SK-MEL-5 (cell line): ENCODE results near the gene CAMTA1. TPM values are rescaled to one million over a fixed set of nuclear protein-coding genes. Genes with fewer than 3 reads are reported as not detected.

Experiments used
- DNase-seq: peaks from one replicate; pipeline ENCODE4 v3.0.0-alpha.2; 2016; ENCODE audit warnings: low read depth, low spot score
- in situ Hi-C: cut with HindIII; loops from 2 replicates; pipeline ENCODE4 v1.10.0; 2016; ENCODE audit warnings: low sequenced_read_pairs, high pct_unique_total_duplicates, low pct_unique_long_range_greater_than_20kb
- total RNA-seq: library from RNA; depleted of rRNA; stranded (reverse); fragments of >200 nt; shearing (Covaris generic); gene quantifications from 2 replicates; pipeline ENCODE4 v1.2.3, GENCODE V29; 2014

CAMTA1 gene
- total RNA-seq, 1 experiment from 2014 or later = 47.4 TPM

DNA sequence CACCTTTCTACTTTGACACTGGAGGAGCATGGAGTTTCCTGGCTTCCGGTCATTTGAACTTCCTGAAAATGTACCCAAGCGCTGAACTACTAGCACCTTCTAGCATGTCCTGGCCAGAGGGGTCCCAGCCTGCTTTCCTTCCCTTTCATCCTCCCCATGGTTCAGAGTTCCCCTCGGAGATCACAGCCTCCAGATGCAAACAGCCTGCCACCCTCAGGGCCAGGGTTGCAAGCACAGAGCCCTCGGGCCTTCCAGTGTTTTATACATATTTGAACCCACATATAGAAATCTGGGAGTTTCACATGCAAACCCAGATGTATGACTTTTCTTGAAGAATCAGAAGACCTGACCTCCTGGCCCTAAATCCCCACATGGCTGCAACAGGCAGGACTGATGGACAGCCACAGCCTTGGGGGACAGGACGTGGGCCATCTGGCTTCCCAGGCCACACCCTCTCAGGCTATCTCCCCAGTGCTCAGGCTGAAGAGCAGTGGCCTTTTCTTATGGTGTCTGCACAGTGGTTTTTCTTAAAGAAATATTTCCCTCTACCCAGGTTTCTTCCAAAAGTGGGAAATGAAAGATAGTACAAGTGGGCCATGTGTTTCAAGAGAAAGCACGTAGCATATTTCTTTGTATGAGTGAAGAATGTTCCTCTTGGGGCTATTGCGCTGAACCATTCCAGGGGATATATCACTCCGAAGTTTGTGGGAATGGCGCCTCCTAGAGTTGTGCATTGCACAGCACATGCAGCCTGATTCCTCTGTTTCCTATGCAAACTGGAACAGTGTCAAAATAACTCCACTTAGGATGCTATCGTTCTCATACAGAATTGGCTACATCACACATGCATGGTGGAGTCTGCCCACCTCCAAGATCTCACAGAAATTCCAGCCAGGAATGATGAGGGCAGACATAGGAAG, 753.9 kb downstream of the CAMTA1 start:
- in situ Hi-C loops = no loop called here
- no peak for DNase-seq

DNA sequence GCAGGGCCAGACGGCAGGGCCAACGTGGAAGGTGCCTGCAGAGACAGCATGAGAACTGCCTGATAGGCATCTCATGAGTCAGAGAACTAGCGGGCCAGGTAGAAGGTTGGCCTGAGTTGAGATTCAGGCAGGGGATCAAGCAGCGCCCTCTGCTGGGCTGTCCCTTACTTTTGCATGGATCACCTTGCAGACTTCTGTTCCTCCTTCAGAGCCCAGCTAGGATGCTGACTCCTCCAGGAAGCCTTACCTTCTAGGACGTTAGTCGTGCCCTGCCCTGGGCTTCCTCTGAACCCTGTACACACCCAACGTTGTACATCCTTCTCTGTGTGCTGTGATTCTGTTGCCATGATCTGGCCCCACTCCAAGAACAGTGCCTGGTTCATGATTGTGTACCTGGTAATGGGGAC, 754.5 kb downstream of the CAMTA1 start:
- in situ Hi-C loops = no loop called here
- peak; percentile 52 for DNase-seq

DNA sequence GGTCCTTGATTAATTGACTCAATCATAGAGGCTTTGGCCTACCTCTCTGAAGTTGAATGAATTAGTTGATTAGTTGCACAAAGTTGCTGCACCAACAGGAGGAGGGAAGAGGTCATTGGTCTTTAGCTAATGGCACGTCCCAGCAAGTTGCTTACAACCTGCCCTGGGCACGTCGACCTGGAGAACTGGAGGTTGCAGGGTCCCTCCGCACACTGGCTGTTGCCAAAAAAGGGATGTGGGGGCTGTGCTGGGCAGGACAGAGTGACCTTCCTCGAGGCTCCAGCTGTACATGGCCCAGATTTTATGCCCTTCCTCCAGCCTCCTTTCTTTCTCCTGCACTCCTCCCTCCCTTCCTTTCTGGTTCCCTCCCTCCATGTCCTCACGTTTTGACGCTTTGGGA, 755.6 kb downstream of the CAMTA1 start:
- DNase-seq = no peak
- in situ Hi-C loops = no loop called here

DNA sequence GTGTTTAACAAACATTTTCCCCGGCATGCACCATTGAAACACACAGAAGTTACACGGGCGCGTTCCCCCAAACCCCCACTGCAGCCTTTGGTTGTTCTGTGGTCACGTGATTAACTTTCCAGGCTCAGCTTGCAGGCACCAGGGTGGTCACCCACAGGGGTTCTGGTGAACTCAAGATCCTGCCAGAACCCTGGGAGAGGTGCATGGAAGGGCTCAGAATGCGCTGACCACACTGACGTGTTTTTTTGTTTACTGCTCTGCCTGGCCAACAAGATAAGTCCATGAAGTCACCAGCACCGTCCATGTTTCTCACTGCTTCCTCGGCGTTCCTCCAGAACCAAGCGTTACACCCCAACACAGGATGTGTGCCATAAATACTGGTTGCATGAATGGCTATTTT, 756.4 kb downstream of the CAMTA1 start:
- in situ Hi-C loops = no loop called here

DNA sequence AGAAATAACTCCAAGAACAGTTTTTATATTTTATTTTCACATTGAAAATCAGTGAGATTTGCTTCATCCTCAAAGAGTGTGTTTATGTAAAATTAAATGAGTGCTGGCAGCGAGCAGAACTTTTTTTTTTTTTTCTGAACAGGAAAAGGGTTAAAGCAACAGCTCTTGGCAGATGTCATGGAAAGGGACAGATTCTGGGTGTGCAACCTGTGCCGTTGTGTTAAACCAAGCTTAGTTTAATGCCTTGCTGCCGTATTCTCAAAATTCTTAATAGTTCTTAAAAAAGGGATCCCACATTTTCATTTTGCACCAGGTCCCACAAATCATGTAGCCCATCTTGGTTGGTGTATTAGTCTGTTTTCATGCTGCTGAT, 758.5 kb downstream of the CAMTA1 start:
- in situ Hi-C loops = no loop called here
- DNase-seq = no peak

More for the DNA sequence above, 756.4 kb downstream of the CAMTA1 start:
- DNase-seq = no peak

DNA sequence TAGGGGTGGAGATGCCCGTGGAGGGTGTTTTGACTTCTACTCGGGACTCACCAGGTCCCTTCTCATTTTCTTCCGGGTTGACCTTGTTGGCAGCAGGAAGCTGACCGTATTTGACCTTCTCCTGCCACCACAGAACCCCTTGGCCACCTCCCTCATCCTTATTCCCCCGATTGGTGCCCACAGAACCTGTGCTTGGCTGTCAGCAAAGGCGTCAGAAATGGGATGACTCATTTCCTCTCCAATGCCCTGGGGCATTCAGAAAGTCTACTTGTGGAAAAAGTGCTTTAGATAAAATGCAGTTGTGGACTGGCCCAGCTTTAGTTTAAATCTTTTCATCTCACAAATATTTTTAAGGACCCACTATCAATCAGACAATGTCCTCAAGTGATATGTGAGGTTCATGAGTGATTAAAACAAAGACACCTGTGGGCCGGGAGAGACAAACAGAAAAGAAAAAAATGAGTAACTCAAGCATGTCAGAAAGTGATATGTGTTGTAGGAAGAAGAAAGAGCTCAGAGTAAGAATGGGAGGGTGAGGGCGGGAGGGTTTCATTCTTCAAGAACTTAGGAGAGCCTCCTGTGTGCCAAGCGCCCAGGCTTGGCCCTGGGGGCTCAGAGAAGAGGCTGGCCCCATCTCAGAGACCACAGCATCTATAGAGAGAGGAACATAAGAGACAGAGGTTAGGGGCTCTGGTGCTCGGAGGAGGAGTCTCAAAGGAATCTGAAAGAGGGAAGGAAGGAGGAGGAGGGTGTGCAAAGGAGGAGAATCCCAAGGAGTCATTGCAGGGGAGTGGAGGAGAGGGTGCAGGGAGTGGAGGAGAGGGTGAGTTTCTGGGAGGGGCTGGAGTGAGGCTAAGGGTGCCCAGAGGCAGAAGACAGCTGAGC, 764.3 kb downstream of the CAMTA1 start:
- in situ Hi-C loops = no loop called here
- DNase-seq = peak; percentile 88

DNA sequence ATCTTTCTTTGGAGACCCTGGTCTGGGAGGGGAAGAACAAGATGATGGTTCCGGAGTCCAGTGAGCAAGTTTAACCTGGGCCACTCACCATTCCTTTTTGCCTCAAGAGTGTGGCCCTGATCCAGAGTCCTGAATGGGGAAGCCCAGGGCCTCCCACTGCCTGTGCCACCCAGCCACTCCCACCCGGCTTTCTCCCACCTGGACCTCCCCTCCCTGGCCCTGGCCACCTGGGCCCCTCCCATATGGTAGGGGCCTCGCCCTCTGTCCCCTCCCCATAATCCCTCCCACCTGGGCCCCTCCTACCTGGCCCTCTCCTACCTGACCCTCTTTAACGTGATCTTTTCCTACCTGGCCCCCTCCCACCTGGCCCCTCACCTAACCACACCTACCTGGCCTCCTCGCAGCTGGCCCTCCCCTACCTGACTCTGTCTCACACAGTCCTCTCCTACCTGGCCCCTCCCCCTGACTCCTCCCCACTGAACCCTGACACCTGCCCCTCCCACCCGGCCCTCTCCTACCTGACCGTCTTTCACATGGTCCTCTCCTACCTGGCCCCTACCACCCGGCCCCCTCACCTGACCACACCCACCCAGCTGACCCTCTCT, 765.1 kb downstream of the CAMTA1 start:
- in situ Hi-C loops = no loop called here
- DNase-seq = no peak

DNA sequence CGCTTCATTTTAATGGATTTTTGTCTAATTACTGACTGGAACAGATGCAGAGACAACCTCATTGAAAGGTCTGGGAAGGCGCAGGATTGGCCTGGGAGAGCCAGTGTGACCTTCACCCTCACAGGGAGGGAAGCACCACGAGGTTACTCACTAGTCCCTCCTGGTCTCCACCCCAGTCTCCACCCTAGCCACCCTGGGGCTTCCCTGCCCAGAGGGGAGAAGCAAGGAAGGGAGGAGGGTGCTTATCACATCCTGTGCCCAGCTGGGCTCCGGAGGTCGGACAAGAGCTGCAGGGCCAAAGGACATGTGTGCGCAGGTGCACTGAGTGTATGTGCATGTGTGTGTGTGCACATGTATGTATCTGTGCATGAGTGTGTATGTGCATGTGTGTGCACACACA, 765.7 kb downstream of the CAMTA1 start:
- in situ Hi-C loops = no loop called here
- no peak for DNase-seq

DNA sequence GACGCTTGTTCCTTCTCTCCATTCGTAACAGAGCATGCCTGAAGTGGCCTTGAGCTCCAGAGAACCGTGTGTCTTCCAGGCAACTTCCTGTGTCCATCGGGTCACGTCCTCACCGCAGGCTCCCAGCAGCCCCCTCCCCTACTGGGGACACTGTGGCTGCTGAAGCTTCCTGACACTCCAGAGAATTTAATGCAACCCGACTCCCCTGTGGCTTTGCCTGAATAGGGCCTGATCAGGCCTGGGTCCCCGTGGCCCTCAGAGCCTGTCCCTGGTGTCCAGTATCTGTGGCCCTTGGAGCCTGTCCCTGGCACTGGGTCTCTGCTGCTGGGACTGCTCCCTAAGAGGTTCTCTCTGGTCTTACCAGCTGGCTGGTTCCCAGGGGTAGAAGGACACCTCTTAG, 766.2 kb downstream of the CAMTA1 start:
- DNase-seq = no peak
- in situ Hi-C loops = no loop called here

DNA sequence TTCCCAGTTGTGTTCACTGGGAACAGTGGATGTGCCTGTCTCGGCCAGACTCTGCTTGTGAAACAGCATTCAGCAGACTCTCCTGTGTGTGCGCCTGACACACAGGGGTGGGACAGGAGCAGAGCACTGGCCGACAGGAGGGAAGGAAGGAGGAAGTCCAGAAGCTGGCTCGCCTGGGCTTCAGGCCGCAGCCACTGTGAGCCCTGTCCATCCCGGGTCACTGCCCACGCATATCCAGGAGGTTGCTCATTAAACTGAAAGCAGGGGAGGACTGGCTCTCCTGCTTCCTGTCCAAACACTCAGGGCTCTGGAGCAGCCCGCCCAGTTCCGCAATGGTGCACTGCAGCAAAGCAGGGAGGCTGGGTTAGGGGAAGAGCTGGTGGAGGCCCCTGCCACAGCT, 767.1 kb downstream of the CAMTA1 start:
- no peak for DNase-seq
- in situ Hi-C loops = no loop called here

DNA sequence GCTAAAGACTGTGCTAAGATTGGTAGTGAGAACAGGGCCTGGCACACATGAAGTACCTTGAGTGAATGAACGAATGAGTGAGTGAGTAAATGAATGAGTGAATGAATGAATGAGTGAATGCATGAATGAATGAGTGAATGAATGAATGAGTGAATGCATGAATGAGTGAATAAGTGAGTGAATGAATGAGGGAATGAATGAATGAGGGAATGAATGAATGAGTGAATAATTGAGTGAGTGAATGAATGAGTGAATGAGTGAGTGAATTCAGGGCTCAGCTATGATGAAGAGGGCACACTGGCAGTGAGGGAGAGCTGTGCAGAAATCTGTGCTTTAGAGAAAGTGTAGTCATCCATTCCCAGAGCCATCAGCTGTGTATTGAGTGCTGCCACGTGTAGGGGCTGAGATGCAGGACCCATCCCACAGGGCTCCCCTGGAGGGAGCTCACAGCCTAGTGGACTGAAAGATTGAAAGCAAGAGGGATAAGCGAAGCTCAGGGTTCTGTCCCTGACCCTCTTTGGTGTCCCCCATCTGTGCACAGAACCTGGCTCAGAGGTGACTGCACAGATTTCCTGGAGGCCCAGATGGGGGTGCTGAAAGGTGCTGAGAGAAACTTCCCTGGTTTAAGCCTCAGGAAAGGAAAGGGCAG, 767.9 kb downstream of the CAMTA1 start:
- in situ Hi-C loops = no loop called here
- DNase-seq = peak; percentile 21

DNA sequence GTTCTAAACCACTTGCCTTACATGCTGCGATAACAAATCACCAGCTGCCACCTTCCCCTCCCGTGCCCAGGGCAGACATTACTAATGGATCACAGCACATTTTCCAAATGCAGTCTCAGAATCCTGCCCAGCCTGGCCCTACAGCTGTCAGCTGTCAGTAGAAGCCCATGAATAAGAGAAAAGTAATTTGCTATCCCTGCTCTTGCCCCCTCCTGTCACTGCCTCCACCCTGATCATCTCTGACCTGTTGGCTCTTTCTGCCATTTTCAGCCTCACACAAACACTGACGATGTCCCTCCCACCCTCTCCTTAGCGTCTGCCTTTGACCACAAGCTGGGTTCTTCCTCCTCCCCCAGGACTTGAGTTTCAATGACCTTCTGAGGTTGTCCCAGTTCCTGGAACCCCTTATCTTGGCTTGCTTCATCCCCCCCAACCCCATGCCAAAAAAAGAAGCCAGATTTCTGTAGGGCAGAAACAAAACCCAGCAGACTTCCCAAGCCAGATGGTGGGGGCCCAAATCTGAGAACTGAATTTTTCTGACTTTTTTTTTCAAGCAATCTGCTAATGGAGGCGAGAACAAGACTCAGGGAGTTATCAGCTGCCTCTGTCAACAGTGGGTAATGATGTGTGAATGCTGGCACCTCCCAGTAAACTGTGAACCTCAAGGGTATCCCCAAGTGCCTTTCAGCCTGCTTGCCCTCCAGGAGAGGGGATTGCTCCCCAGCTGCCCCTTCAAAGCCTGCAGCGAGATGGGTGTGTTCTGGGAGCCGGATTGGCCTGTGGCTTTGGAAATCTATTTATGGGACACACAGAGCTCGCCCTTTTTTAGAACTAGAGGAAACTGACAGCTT, 769.4 kb downstream of the CAMTA1 start:
- DNase-seq = no peak
- in situ Hi-C loops = no loop called here

DNA sequence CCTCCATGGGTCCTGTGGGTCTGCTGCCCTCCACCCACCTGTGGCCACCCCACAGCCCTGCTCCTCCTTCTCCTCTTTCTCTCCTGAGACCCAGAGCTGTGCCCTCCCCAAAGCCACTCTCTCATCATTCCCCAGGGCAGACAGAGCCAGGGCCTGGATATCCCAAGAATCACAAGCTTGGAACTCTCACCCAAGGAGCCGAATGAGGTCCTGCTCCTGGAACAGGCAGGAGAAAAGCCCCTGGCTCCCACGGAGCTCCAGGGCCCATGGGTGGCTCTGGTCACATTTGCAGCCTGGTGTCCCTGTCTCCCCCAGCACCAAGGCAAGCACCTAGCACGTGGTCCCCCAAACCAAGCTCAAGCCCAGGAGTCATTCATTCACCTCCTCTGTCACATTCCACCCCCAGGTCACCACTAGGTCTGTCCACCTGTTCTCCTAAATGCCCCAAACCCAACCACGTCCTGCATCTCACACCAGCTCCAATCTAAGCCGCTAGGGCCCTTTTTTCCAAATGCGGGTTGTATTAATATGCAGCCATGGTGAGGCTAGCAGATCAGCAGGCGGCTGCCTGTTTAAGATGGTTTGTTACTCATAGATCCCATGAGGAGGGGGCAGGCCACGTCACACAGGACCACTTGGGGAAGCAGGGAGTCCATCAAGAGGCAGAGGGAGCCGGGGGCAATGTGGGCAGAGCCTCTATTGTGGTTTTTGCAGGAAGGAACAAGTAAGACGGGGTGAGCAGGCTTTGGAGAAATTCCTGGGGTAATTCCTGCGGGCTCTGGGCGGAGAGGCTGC, 770.3 kb downstream of the CAMTA1 start:
- in situ Hi-C loops = no loop called here
- no peak for DNase-seq

DNA sequence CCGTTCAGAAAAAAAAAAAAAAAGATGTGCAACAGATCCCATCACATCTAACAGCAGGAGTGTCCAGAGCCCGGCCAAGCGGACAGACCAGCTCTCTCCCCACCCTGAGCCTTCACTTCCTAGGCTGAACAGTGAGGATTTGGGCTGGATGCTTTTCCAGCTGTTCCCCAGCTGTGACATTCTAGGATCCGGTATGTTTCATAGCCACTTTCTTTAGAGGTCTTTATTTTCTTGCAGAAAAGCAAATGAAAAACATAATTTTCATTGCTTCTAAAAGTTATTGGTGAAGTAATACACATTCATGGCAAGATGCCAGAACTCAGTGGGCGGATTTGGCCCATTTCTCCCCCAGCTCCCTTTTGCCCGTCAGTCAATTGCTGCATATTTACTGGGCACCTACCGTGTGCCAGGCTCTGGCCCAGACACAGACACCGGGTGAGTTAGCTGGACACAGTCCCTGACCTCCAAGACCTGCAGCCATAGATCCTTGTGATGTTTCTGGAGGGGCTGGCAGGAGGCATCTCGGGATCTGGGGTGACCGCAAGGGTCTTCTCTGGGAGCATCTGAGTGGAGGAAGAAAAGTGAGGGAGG, 772.1 kb downstream of the CAMTA1 start:
- DNase-seq = no peak
- in situ Hi-C loops = no loop called here

DNA sequence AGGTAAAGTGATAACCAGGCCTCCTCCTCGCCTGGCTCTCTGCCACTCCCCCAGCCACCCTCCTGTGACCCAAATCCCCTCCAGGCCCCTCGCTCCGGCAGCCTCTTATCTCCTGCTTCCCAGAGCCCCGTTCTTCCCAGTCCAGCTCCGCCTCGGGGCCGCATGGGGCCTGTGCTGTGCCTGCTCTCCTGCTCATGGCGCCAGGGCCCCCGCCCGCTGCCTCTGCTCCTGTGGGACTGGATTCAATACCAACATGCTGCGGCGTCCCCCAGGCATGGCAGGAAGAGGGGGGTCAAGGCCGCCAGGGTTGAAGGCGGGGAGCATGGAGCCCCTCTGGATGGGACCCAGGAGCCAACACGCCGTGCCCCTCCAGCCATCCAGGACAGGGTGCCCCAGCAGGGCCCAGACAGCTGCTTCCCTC, 772.8 kb downstream of the CAMTA1 start:
- in situ Hi-C loops = no loop called here
- no peak for DNase-seq

DNA sequence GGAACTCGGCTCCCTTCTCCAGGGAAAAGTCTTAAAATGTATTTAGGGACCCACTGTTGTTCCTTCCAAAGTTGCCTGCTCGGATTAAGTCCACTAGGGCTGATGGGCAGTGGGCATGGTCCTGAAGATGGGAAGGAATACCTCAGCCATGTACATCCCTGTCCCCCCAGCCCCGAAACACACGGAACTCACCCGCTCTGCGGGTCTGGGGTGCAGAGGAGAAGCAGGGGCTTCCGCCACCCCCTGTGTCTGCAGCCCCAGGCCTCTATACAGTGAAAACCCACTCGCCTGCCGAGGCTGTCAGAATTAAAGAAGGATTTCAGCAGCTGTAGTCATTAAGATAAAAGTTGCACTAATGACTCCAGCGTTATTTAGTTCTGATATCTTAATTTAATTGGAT, 773.2 kb downstream of the CAMTA1 start:
- in situ Hi-C loops = no loop called here
- no peak for DNase-seq
